Tibial nerve (tissue), 4 donors: Measurements from ENCODE around the gene ITGAE. TPM values are rescaled to one million over a fixed set of nuclear protein-coding genes. Genes with fewer than 3 reads are reported as not detected.

Experiments used
- DNase-seq, 2 donors: peaks; one replicate each; pipeline ENCODE4 v3.0.0-alpha.2; 2019; ENCODE audit warnings: low spot score in 2 of 2
- H3K27ac ChIP-seq, 4 donors: fragments of 200-600 bp; sonication (generic) in 3 of 4; one replicate each; pipeline ENCODE4 v1.5.1; 2017 to 2019; ENCODE audit warnings: mild to moderate bottlenecking in 1 of 4
- H3K27me3 ChIP-seq, 2 donors: fragments of 200-600 bp; sonication (generic) in 1 of 2; one replicate each; pipeline versions ENCODE4 v1.5.1 to v1.6.0; 2017 to 2019
- H3K36me3 ChIP-seq, 3 donors: fragments of 200-600 bp; sonication (generic); one replicate each; pipeline ENCODE4 v1.5.1; 2018 to 2019
- H3K4me1 ChIP-seq, 4 donors: fragments of 200-600 bp; sonication (generic) in 3 of 4; one replicate each; pipeline ENCODE4 v1.5.1; 2017 to 2019
- H3K4me3 ChIP-seq, 4 donors: fragments of 200-600 bp; sonication (generic) in 3 of 4; one replicate each; pipeline ENCODE4 v1.5.1; 2017 to 2019; ENCODE audit warnings: mild to moderate bottlenecking in 1 of 4, moderate library complexity in 1 of 4
- H3K9me3 ChIP-seq, 4 donors: fragments of 200-600 bp; sonication (generic) in 3 of 4; one replicate each; pipeline ENCODE4 v1.5.1; 2017 to 2019
- CTCF ChIP-seq, 5 experiments: fragments of 200-600 bp in 3 of 5; fragments of 450-650 bp in 2 of 5; sonication (generic) in 3 of 5; IDR thresholded peaks; one replicate each; pipeline ENCODE4 v1.5.1; 2016 to 2019; ENCODE audit warnings: antibody characterized with exemption in 5 of 5, mild to moderate bottlenecking in 3 of 5, moderate library complexity in 2 of 5
- EP300 ChIP-seq, 2 donors: sonication (generic); formaldehyde crosslinking; IDR thresholded peaks; one replicate each; pipeline ENCODE4 v1.6.1; 2017; ENCODE audit warnings: antibody characterized with exemption in 2 of 2, mild to moderate bottlenecking in 1 of 2
- POLR2A ChIP-seq, 2 donors: fragments of 450-650 bp; IDR thresholded peaks; one replicate each; pipeline ENCODE4 v1.6.1; 2017; ENCODE audit warnings: antibody characterized with exemption in 2 of 2, mild to moderate bottlenecking in 2 of 2, moderate library complexity in 2 of 2
- WGBS, 2 donors: methylation state at CpG; one replicate each; pipeline ENCODE4 v1.1.5; 2018; 5-methylcytosine and 5-hydroxymethylcytosine counted together
- total RNA-seq, 4 donors: library from RNA; depleted of rRNA; stranded (reverse); fragments of >200 nt; gene quantifications; one replicate each; pipeline ENCODE4 v1.1.0, GENCODE V29; 2016

The ITGAE gene
- total RNA-seq, 4 donors from 2014 or later: 11.1 to 17.5 (median 13.4) TPM

- Histone ChIP-seq H3K27ac (no peak overlapping the region), H3K27me3 (peaks cover 0 to 24% of the 10 kb centered on the region in 2 donors), H3K4me1 (peaks cover 0 to 4% (median 0%) of the 10 kb centered on the region in 4 donors), H3K36me3 (no peaks in the 10 kb centered on the region), H3K9me3 (no peaks in the 10 kb centered on the region), H3K4me3 (no peak overlapping the region)
- no peak for TF ChIP-seq CTCF (IDR thresholded peaks at IDR 0.05)
- no peak for TF ChIP-seq POLR2A (IDR thresholded peaks at IDR 0.05)
- no peak for TF ChIP-seq EP300 (IDR thresholded peaks at IDR 0.05)
- DNase-seq: no peak
- WGBS, 2 donors: 55 to 62% methylated on average over 20 of the region's 20 CpGs
These were observed 121.4 kb downstream of the ITGAE start for GRCh38 chr17:3679531-3680126.

- TF ChIP-seq EP300 (IDR thresholded peaks at IDR 0.05) (no peak), CTCF (IDR thresholded peaks at IDR 0.05) (no peak), POLR2A (IDR thresholded peaks at IDR 0.05) (no peak)
- DNase-seq: no peak
- 78 to 85% methylated on average over 27 of the region's 27 CpGs for WGBS, 2 donors
- Histone ChIP-seq H3K9me3 (no peaks in the 10 kb centered on the region), H3K27me3 (peaks cover 0 to 18% of the 10 kb centered on the region in 2 donors), H3K4me1 (peaks cover 0 to 4% (median 0%) of the 10 kb centered on the region in 4 donors), H3K27ac (no peak overlapping the region), H3K4me3 (no peak overlapping the region), H3K36me3 (no peaks in the 10 kb centered on the region)
These were observed 122.0 kb downstream of the ITGAE start for GRCh38 chr17:3678821-3679530.

GRCh38 chr17:3678095-3678820, 122.7 kb downstream of the ITGAE start:
- H3K27me3 ChIP-seq: peaks cover 0 to 14% of the 10 kb centered on the region in 2 donors

GRCh38 chr17:3675886-3676285, 125.1 kb downstream of the ITGAE start:
- H3K4me3 ChIP-seq: no peak overlapping the region
- no peak for DNase-seq
- no peaks in the 10 kb centered on the region for H3K4me1 ChIP-seq
- no peak overlapping the region for H3K27ac ChIP-seq
- no peaks in the 10 kb centered on the region for H3K9me3 ChIP-seq
- 90% methylated on average over 10 to 11 of the region's 11 CpGs for whole genome bisulfite sequencing, 2 donors
- H3K27me3 ChIP-seq: peaks cover 0 to under 1% of the 10 kb centered on the region in 2 donors
- TF ChIP-seq EP300 (IDR thresholded peaks at IDR 0.05) (no peak), POLR2A (IDR thresholded peaks at IDR 0.05) (no peak), CTCF (IDR thresholded peaks at IDR 0.05) (no peak)
- peaks cover 0 to 22% (median 0%) of the 10 kb centered on the region in 3 donors for H3K36me3 ChIP-seq

More at GRCh38 chr17:3678095-3678820, 122.7 kb downstream of the ITGAE start:
- no peak for DNase-seq
- Histone ChIP-seq H3K4me1 (peaks cover 0 to 4% (median 0%) of the 10 kb centered on the region in 4 donors), H3K36me3 (peaks cover 0 to 5% (median 0%) of the 10 kb centered on the region in 3 donors), H3K4me3 (no peak overlapping the region), H3K9me3 (no peaks in the 10 kb centered on the region), H3K27ac (no peak overlapping the region)
- WGBS, 2 donors: 34 to 52% methylated on average over 12 to 16 of the region's 16 CpGs
- no peak for TF ChIP-seq EP300 (IDR thresholded peaks at IDR 0.05)
- no peak for TF ChIP-seq POLR2A (IDR thresholded peaks at IDR 0.05)
- TF ChIP-seq CTCF (IDR thresholded peaks at IDR 0.05): no peak
